ENCODE measurements around the gene WHRN. TPM values are rescaled to one million over a fixed set of nuclear protein-coding genes. Genes with fewer than 3 reads are reported as not detected.
A peak's percentile ranks its signal among the peaks of the same experiment; 100 is the strongest.

Gene WHRN
- total RNA-seq, 2 experiments from 2014 or later = 19.9 to 20.5 TPM

GRCh38 chr9:114497727-114498382 is 7.4 kb downstream of the WHRN start:
- peaks cover 40% of the 10 kb centered on the region for H3K4me1 Mint-ChIP-seq (ENCODE audit: low read depth)
- no peaks in the 10 kb centered on the region for H3K9me3 Mint-ChIP-seq

GRCh38 chr9:114497236-114497635 is 8.0 kb downstream of the WHRN start:
- ChIA-PET CTCF (interaction anchor here (1.0 to 1.3 kb wide), 2 partner anchors 11 to 156 kb away, joined by 3 to 5 read pairs; no protein-coding TSS in a partner anchor), POLR2A (interaction anchor here (0.7 to 1.7 kb wide), 4 partner anchors 10 to 115 kb away, joined by 3 to 4 read pairs (median 4); partner anchors contain the start of gene ATP6V1G1)
- H3K27me3 ChIP-seq (ENCODE audit: control insufficient read depth in 1 of 2, insufficient read depth in 2 of 2, low read length in 2 of 2) = no peaks in the 10 kb centered on the region
- no peak overlapping the region for H3K4me3 Mint-ChIP-seq
- ATAC-seq (ENCODE audit: poor library complexity) (peak; percentile 26), DNase-seq (peak in 2 of 14 experiments; percentile 48 to 51)
- intact Hi-C loops (cut with DNase I, micrococcal nuclease) = no loop called here
- no peak for TF ChIP-seq CTCF (IDR thresholded peaks at IDR 0.05)
- no peak overlapping the region for H3K4me3 ChIP-seq (ENCODE audit: low read length)
- no peaks in the 10 kb centered on the region for H3K9me3 ChIP-seq (ENCODE audit: control insufficient read depth in 1 of 2, insufficient read depth in 1 of 2, low read length in 2 of 2)
- no peak overlapping the region for H3K27ac ChIP-seq (ENCODE audit: low read depth in 1 of 2, low read length in 2 of 2)
- H3K9me3 Mint-ChIP-seq = no peaks in the 10 kb centered on the region
- no peaks in the 10 kb centered on the region for H3K27me3 Mint-ChIP-seq
- H3K36me3 ChIP-seq (ENCODE audit: insufficient read depth, low read length) = no peaks in the 10 kb centered on the region
- H3K36me3 Mint-ChIP-seq (ENCODE audit: low read depth) = no peaks in the 10 kb centered on the region
- no peak overlapping the region for H3K27ac Mint-ChIP-seq
- H3K4me1 ChIP-seq (ENCODE audit: insufficient read depth, low read length) = peaks cover 12% of the 10 kb centered on the region
- peaks cover 34% of the 10 kb centered on the region for H3K4me1 Mint-ChIP-seq (ENCODE audit: low read depth)

More at GRCh38 chr9:114497727-114498382, 7.4 kb downstream of the WHRN start:
- ChIA-PET POLR2A (interaction anchor here (0.7 to 1.7 kb wide), 4 partner anchors 10 to 114 kb away, joined by 3 to 4 read pairs (median 4); partner anchors contain the start of gene ATP6V1G1), CTCF (interaction anchor here (1.0 to 1.3 kb wide), 2 partner anchors 11 to 156 kb away, joined by 3 to 5 read pairs; no protein-coding TSS in a partner anchor)
- H3K27ac Mint-ChIP-seq = no peak overlapping the region
- no peaks in the 10 kb centered on the region for H3K9me3 ChIP-seq (ENCODE audit: control insufficient read depth in 1 of 2, insufficient read depth in 1 of 2, low read length in 2 of 2)
- H3K4me3 Mint-ChIP-seq = no peak overlapping the region
- H3K4me3 ChIP-seq (ENCODE audit: low read length) = no peak overlapping the region
- no peaks in the 10 kb centered on the region for H3K27me3 ChIP-seq (ENCODE audit: control insufficient read depth in 1 of 2, insufficient read depth in 2 of 2, low read length in 2 of 2)
- intact Hi-C loops (cut with DNase I, micrococcal nuclease) = no loop called here
- H3K27ac ChIP-seq (ENCODE audit: low read depth in 1 of 2, low read length in 2 of 2) = no peak overlapping the region
- no peak for TF ChIP-seq CTCF (IDR thresholded peaks at IDR 0.05)
- H3K36me3 ChIP-seq (ENCODE audit: insufficient read depth, low read length) = no peaks in the 10 kb centered on the region
- H3K27me3 Mint-ChIP-seq = no peaks in the 10 kb centered on the region
- DNase-seq (peak in 2 of 14 experiments; percentile 34 to 41), ATAC-seq (ENCODE audit: poor library complexity) (no peak)
- H3K4me1 ChIP-seq (ENCODE audit: insufficient read depth, low read length) = peaks cover 13% of the 10 kb centered on the region
- no peaks in the 10 kb centered on the region for H3K36me3 Mint-ChIP-seq (ENCODE audit: low read depth)

- no peak overlapping the region for H3K4me3 Mint-ChIP-seq
- Histone ChIP-seq H3K9me3 (ENCODE audit: control insufficient read depth in 1 of 2, insufficient read depth in 1 of 2, low read length in 2 of 2) (no peaks in the 10 kb centered on the region), H3K27me3 (ENCODE audit: control insufficient read depth in 1 of 2, insufficient read depth in 2 of 2, low read length in 2 of 2) (no peaks in the 10 kb centered on the region), H3K4me1 (ENCODE audit: insufficient read depth, low read length) (peaks cover 12% of the 10 kb centered on the region), H3K4me3 (ENCODE audit: low read length) (no peak overlapping the region), H3K36me3 (ENCODE audit: insufficient read depth, low read length) (no peaks in the 10 kb centered on the region), H3K27ac (ENCODE audit: low read depth in 1 of 2, low read length in 2 of 2) (no peak overlapping the region)
- no peak overlapping the region for H3K27ac Mint-ChIP-seq
- H3K4me1 Mint-ChIP-seq (ENCODE audit: low read depth) = peaks cover 31% of the 10 kb centered on the region
- H3K27me3 Mint-ChIP-seq = no peaks in the 10 kb centered on the region
- no peaks in the 10 kb centered on the region for H3K9me3 Mint-ChIP-seq
- DNase-seq (no peak), ATAC-seq (ENCODE audit: poor library complexity) (no peak)
- no peak for TF ChIP-seq CTCF (IDR thresholded peaks at IDR 0.05)
- intact Hi-C loops (cut with DNase I, micrococcal nuclease) = no loop called here
- no peaks in the 10 kb centered on the region for H3K36me3 Mint-ChIP-seq (ENCODE audit: low read depth)
- CTCF ChIA-PET = no interaction called here
- POLR2A ChIA-PET = no interaction called here
Measured at GRCh38 chr9:114496011-114496410, 9.3 kb downstream of the WHRN start.
